Pancreas (tissue), 10 donors: Measurements from ENCODE around the gene ALOX5AP. TPM values are rescaled to one million over a fixed set of nuclear protein-coding genes. Genes with fewer than 3 reads are reported as not detected.

Experiments
- ATAC-seq, 4 donors: fragments of 200-7000 bp; cut with Tn5 transposase; one replicate each; pipeline versions ENCODE4 v1.8.0 to v1.9.1; 2020; ENCODE audit warnings: mild to moderate bottlenecking in 4 of 4, moderate library complexity in 4 of 4
- DNase-seq, 6 donors: peaks; one replicate each; pipeline ENCODE4 v3.0.0-alpha.2; 2020
- FAIRE-seq: peaks from 2 replicates; lab custom pipeline; 2012; peaks lifted over from hg19 to GRCh38; lab: Jason Lieb, UNC
- H3K27ac ChIP-seq, 4 donors: fragments of 200-600 bp; sonication (generic); 1 replicate in 3 of 4; 2 replicates in 1 of 4; pipeline versions ENCODE4 v1.5.0 to v1.8.0; 2020
- H3K27me3 ChIP-seq, 4 donors: fragments of 200-600 bp; one replicate each; pipeline ENCODE4 v1.8.0; 2021
- H3K36me3 ChIP-seq, 3 donors: fragments of 200-600 bp; sonication (generic) in 1 of 3; one replicate each; pipeline versions ENCODE4 v1.5.0 to v1.8.0; 2020 to 2021
- H3K4me1 ChIP-seq, 3 donors: fragments of 200-600 bp; one replicate each; pipeline ENCODE4 v1.8.0; 2021
- H3K4me3 ChIP-seq, 4 donors: fragments of 200-600 bp; sonication (generic) in 2 of 4; one replicate each; pipeline versions ENCODE4 v1.5.0 to v1.8.0; 2020 to 2021
- H3K9me3 ChIP-seq, 4 donors: fragments of 200-600 bp; one replicate each; pipeline ENCODE4 v1.8.0; 2021
- CTCF ChIP-seq, 4 donors: fragments of 200-600 bp; sonication (generic) in 3 of 4; IDR thresholded peaks; one replicate each; pipeline versions ENCODE4 v1.5.0 to v1.8.0; 2021; ENCODE audit warnings: antibody characterized with exemption in 4 of 4
- WGBS, 2 donors: extraction: QIAGEN DNeasy Blood & Tissue Kit; methylation state at CpG; one replicate each; pipeline ENCODE4 v1.1.7; 2013; 5-methylcytosine and 5-hydroxymethylcytosine counted together
- intact Hi-C, 3 donors: fragments of 100-400 bp; cut with DNase I; formaldehyde crosslinking; loops; one replicate each; pipeline versions ENCODE4 v1.11.1 to v1.14.2; 2022
- polyA plus RNA-seq, 2 donors: library from polyadenylated mRNA; stranded (reverse); fragments of 200-250 nt; gene quantifications; one replicate each; pipeline ENCODE4 v1.2.3, GENCODE V29; 2013
- total RNA-seq, 6 donors: library from RNA; stranded (reverse); fragmentation: NEBNext Ultra II Directional in 4 of 6; extraction: Animal tissue kit (Norgen Biotek cat#: 25700) in 4 of 6; gene quantifications; one replicate each; pipeline versions ENCODE4 v1.2.1 to v1.2.4, GENCODE V29; 2021 to 2023
- donor health status: healthy with polysubstance abuse.
- donor health status: DM: no; HTN: no; CAD: no; lungs with moderate emphysema.
- donor health status: DM: no; HTN: no; CAD: no.
- donor health status: control.
- donor health status: control.
- donor health status: Bipolar disorder and iron deficiency.
- donor health status: DM: yes; HTN: yes; CAD: no.
- donor health status: DM: no; HTN: no; CAD: no.
- donor health status: DM: no; HTN: no; CAD: no.
- donor health status: DM: yes; HTN: yes; CAD: no.

The ALOX5AP gene
- total and polyA plus RNA-seq, 8 donors = 1.3 to 33.2 (median 3.6) TPM

GRCh38 chr13:30697996-30698401 lies 37.3 kb upstream of the ALOX5AP start:
- WGBS, 2 donors = 65 to 74% methylated on average over 7 of the region's 7 CpGs
- no peaks in the 10 kb centered on the region for H3K36me3 ChIP-seq
- ATAC-seq (no peak), DNase-seq (no peak), FAIRE-seq (no peak)
- H3K27ac ChIP-seq = no peak overlapping the region
- H3K27me3 ChIP-seq = no peaks in the 10 kb centered on the region
- H3K9me3 ChIP-seq = no peaks in the 10 kb centered on the region
- no peak overlapping the region for H3K4me3 ChIP-seq
- H3K4me1 ChIP-seq = no peaks in the 10 kb centered on the region
- intact Hi-C loops = no loop called here
- no peak for TF ChIP-seq CTCF (IDR thresholded peaks at IDR 0.05)

GRCh38 chr13:30698488-30699005 lies 36.8 kb upstream of the ALOX5AP start:
- FAIRE-seq (no peak), DNase-seq (no peak), ATAC-seq (no peak)
- intact Hi-C loops = no loop called here
- Histone ChIP-seq H3K9me3 (no peaks in the 10 kb centered on the region), H3K27ac (no peak overlapping the region), H3K4me3 (no peak overlapping the region), H3K27me3 (no peaks in the 10 kb centered on the region), H3K4me1 (no peaks in the 10 kb centered on the region), H3K36me3 (no peaks in the 10 kb centered on the region)
- whole genome bisulfite sequencing, 2 donors = 57 to 65% methylated on average over 15 of the region's 15 CpGs
- TF ChIP-seq CTCF (IDR thresholded peaks at IDR 0.05) = no peak

- no peaks in the 10 kb centered on the region for H3K36me3 ChIP-seq
- no peaks in the 10 kb centered on the region for H3K9me3 ChIP-seq
- 59 to 70% methylated on average over 5 of the region's 5 CpGs for WGBS, 2 donors
- no peak for DNase-seq
- no peaks in the 10 kb centered on the region for H3K4me1 ChIP-seq
- H3K27me3 ChIP-seq = no peaks in the 10 kb centered on the region
- intact Hi-C loops = no loop called here
- ATAC-seq = no peak
- no peak for FAIRE-seq
- TF ChIP-seq CTCF (IDR thresholded peaks at IDR 0.05) = no peak
- no peak overlapping the region for H3K4me3 ChIP-seq
- no peak overlapping the region for H3K27ac ChIP-seq
Observed at GRCh38 chr13:30700364-30700763, 35.0 kb upstream of the ALOX5AP start.

GRCh38 chr13:30702006-30702405 lies 33.3 kb upstream of the ALOX5AP start:
- H3K4me1 ChIP-seq = no peaks in the 10 kb centered on the region
- DNase-seq (no peak), ATAC-seq (no peak), FAIRE-seq (no peak)
- H3K4me3 ChIP-seq = no peak overlapping the region
- 81 to 89% methylated on average over 4 of the region's 4 CpGs for WGBS, 2 donors
- no peaks in the 10 kb centered on the region for H3K27me3 ChIP-seq
- no peaks in the 10 kb centered on the region for H3K9me3 ChIP-seq
- TF ChIP-seq CTCF (IDR thresholded peaks at IDR 0.05) = no peak
- H3K27ac ChIP-seq = no peak overlapping the region
- H3K36me3 ChIP-seq = no peaks in the 10 kb centered on the region
- intact Hi-C loops = no loop called here

- no peak for FAIRE-seq
- Histone ChIP-seq H3K9me3 (no peaks in the 10 kb centered on the region), H3K27ac (no peak overlapping the region), H3K4me1 (no peaks in the 10 kb centered on the region), H3K4me3 (no peak overlapping the region), H3K36me3 (no peaks in the 10 kb centered on the region), H3K27me3 (no peaks in the 10 kb centered on the region)
- intact Hi-C loops = no loop called here
- TF ChIP-seq CTCF (IDR thresholded peaks at IDR 0.05) = no peak
- 57 to 59% methylated on average over 6 of the region's 6 CpGs for WGBS, 2 donors
- no peak for DNase-seq
- no peak for ATAC-seq
Observed at GRCh38 chr13:30704596-30704995, 30.7 kb upstream of the ALOX5AP start.
